Gastrocnemius medialis (tissue), 4 donors: ENCODE results near the gene NAALAD2.
"Not testable (repeated sequence)": the region's sequence is repeated elsewhere in the genome, so short reads cannot be mapped to it uniquely, and the experiment has no call there.

Experiments used
- CTCF ChIP-seq, 5 experiments: fragments of 450-650 bp in 3 of 5; fragments of 200-600 bp in 2 of 5; sonication (generic) in 2 of 5; IDR thresholded peaks in 4 of 5; conservative IDR thresholded peaks in 1 of 5; 1 replicate in 4 of 5; 2 replicates in 1 of 5; pipeline ENCODE4 v1.5.1; 2016 to 2019; ENCODE audit warnings: antibody characterized with exemption in 5 of 5, mild to moderate bottlenecking in 3 of 5, moderate library complexity in 3 of 5
- POLR2A ChIP-seq, 2 donors: fragments of 450-650 bp; IDR thresholded peaks; one replicate each; pipeline ENCODE4 v1.6.1; 2017; ENCODE audit warnings: antibody characterized with exemption in 2 of 2, mild to moderate bottlenecking in 2 of 2, moderate library complexity in 2 of 2

GRCh38 chr11:90207992-90208391 lies 73.5 kb downstream of the NAALAD2 start:
- not testable (repeated sequence) for TF ChIP-seq CTCF (IDR thresholded peaks at IDR 0.05 in 4 of 5, conservative IDR thresholded peaks at IDR 0.05 in 1 of 5); POLR2A (IDR thresholded peaks at IDR 0.05)
